GM18858 (cell line): ENCODE results near the gene PDSS1.

Experiments used
- ATAC-seq: cut with Tn5 transposase; IDR thresholded peaks from one replicate; pipeline ENCODE4 v1.9.1; 2021; ENCODE audit not compliant: unreplicated experiment

The PDSS1 gene

DNA sequence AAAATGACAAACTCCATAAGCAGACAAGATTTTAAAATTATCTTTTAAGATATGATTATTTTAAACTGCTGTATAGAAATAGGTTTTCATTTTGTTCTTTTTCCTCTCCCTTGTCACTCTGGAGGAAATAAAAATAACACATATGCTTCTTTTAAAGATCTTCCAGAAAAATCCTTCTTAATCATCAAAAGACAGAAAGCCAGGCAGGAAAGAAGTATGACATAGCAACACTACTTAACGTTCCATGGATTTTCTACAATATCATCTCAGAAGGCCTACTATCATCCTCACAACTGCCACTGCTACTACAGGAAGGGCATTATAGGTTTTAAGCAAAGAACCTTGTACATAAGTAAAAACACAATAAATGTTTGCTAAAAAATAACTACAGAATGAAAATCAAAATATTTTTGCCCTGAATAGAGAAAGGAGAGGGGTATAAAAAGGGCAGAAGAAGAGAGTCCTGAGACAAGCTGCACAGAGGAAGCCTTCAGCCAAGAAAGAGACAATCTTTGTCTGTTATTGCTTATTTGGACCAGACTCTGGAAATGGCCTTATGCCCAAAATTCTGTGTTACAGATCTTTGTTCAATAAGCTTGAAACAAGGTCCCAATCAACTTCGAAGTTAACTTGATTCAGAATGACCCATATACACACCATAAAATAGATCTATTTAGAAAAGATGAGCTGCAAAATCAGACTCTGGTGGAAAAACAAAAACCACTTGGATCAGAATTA is 95.4 kb downstream of the PDSS1 start:
- no peak for ATAC-seq
